Measurements from ENCODE around the gene PDGFRA. TPM values are rescaled to one million over a fixed set of nuclear protein-coding genes. Genes with fewer than 3 reads are reported as not detected.

The PDGFRA gene
- total RNA-seq (2022; extraction: Qiagen RNA extraction): 0.37 to 0.58 TPM (median 0.43 TPM) in 5 replicates

DNA sequence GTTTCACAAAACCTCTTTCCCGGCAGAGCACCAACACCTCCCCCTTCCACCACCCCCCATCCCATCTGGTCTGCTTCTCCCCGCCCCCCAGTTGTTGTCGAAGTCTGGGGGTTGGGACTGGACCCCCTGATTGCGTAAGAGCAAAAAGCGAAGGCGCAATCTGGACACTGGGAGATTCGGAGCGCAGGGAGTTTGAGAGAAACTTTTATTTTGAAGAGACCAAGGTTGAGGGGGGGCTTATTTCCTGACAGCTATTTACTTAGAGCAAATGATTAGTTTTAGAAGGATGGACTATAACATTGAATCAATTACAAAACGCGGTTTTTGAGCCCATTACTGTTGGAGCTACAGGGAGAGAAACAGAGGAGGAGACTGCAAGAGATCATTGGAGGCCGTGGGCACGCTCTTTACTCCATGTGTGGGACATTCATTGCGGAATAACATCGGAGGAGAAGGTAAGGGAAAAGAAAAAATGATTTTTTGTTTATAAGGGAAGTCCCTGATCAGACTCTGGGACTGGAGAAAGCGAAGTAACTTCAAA, at the start of gene PDGFRA:
Gene PDGFRA (plus strand): TSS at position 333 of the 541 bp plus-strand sequence. CDS start 29,476 bp downstream, outside the sequence.

Other genes with a start within 250 kb of the PDGFRA start
- 7.2 to 9.1 TPM (median 8.3 TPM) in 5 replicates for gene CHIC2, start 164.7 kb upstream of the PDGFRA start, total RNA-seq (2022; extraction: Qiagen RNA extraction)
- not detected in 5 replicates for gene GSX2, start 129.1 kb upstream of the PDGFRA start, total RNA-seq (2022; extraction: Qiagen RNA extraction)